ENCODE data around the gene LOXL1.
"Not testable (repeated sequence)": the region's sequence is repeated elsewhere in the genome, so short reads cannot be mapped to it uniquely, and the experiment has no call there.

DNA sequence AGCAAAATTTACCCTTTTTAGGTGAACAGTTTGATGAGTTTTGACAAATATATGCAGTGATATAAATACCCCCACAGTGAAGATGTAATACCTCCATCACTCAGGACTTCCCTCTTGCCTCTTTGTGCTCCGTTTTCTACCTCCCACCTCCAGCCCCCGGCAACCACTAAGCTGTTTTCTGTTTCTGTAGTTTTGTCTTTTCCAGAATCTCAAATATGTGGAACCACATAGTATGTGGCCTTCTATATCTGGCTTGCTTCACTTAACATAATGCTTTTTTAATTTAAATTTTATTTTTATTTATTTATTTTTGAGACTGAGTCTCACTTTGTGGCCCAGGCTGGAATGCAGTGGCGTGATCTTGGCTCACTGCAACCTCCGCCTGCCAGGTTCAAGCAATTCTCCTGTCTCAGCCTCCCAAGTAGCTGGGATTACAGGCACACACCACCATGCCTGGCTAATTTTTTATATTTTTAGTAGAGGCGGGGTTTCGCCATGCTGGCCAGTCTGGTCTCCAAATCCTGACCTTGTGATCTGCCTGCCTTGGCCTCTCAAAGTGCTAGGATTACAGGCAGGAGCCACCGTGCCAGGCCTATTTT lies 34.3 kb downstream of the LOXL1 start:
- TF ChIP-seq, protein P1, sequence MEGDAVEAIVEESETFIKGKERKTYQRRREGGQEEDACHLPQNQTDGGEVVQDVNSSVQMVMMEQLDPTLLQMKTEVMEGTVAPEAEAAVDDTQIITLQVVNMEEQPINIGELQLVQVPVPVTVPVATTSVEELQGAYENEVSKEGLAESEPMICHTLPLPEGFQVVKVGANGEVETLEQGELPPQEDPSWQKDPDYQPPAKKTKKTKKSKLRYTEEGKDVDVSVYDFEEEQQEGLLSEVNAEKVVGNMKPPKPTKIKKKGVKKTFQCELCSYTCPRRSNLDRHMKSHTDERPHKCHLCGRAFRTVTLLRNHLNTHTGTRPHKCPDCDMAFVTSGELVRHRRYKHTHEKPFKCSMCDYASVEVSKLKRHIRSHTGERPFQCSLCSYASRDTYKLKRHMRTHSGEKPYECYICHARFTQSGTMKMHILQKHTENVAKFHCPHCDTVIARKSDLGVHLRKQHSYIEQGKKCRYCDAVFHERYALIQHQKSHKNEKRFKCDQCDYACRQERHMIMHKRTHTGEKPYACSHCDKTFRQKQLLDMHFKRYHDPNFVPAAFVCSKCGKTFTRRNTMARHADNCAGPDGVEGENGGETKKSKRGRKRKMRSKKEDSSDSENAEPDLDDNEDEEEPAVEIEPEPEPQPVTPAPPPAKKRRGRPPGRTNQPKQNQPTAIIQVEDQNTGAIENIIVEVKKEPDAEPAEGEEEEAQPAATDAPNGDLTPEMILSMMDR (IDR thresholded peaks at IDR 0.05), result not testable (repeated sequence)
- not testable (repeated sequence) for TF ChIP-seq POLR2A (IDR thresholded peaks at IDR 0.05)

All from heart left ventricle (tissue), 13 donors.